HG03139 (cell line): ENCODE results near the gene STAT3.
"Not testable (repeated sequence)": the region's sequence is repeated elsewhere in the genome, so short reads cannot be mapped to it uniquely, and the experiment has no call there.

Source experiments
- ATAC-seq: cut with Tn5 transposase; IDR thresholded peaks from one replicate; pipeline ENCODE4 v1.9.1; 2021; ENCODE audit not compliant: unreplicated experiment

STAT3 gene

DNA sequence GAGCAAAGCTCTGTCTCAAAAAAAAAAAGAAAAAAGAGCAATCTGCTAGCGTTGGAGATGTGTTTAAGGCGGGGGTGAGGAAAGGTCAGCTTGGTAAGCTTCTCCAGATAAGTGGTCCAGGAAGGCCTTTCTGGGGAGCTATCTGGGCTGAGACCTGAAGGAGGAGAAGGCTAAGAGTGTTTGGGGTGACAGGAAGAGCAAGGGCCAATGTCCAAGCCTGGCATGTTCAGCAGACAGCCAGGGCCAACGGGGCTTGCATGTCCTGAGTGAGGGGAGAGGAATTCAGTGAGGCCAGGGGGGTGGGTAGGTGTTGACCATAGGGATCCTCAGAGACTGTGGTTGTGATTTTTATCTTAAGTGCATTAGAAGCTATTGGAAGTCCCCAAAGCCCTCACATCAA is 84.5 kb downstream of the STAT3 start:
- ATAC-seq: no peak

DNA sequence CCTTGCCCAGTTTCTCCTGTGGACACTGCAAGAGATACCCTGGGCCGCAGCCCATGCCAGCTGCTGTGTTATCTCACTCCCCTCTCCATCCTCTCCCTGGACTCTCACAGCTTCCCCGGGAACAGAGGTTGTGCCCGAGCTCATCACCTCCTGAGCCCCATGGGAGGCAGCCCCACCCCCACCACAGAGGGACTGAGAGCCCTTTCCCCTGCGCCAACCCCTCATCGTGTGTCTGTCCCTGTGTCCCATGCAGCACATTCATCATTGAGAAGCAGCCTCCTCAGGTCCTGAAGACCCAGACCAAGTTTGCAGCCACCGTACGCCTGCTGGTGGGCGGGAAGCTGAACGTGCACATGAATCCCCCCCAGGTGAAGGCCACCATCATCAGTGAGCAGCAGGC is 87.2 kb downstream of the STAT3 start:
- no peak for ATAC-seq

DNA sequence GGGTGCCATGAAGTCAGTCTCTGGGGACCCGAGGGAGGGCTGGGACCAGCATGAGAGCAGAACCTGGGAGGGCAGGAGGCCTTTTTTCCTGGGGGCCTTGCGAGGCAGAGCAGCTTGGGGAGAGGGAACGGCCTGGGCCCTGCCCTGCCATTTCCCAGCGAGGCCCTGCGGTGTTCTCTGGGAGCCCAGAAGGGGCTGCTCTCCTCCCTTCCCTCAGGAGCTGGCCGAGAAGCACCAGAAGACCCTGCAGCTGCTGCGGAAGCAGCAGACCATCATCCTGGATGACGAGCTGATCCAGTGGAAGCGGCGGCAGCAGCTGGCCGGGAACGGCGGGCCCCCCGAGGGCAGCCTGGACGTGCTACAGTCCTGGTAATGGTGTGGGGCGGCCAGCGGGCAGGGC is 88.3 kb downstream of the STAT3 start:
- not testable (repeated sequence) for ATAC-seq

DNA sequence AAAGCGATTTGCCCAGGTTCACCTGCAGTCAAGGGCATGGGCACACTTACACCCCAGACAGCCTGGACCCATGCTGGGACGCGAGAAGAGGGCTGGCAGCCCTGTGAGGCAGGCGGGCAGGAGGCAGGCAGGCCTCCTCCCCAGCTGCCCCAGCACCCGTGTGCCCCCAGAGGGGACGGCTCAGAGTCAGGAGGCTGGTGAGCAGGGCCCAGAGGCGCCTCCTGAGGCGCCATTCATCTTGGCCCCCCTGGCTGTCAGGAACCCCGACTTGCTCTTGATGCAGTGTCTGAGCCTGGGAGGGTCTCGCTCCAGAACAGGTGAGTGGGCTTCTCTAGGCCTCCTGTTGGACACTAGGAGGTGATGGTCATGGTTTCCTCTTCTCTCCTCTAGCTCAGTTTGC is 88.9 kb downstream of the STAT3 start:
- not testable (repeated sequence) for ATAC-seq

DNA sequence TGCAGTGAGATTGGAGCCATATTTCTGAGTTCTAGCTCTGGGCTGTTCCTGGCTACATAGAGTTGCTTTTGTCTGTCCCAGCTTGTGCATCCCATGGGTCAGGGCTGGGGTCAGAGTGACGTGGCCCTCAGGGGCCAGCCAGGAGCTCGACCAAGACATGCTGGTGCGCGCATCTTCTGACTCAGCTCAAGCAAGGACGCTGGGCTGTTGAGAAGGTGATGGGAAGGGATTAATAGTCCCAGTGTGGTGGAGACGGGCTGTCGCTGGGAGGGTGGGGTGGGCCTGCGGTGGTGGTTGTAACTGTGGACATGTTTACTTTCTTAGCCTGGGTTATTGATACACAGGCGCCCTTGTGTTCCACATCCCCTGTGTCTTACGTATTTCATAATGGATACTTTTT is 90.5 kb downstream of the STAT3 start:
- not testable (repeated sequence) for ATAC-seq

DNA sequence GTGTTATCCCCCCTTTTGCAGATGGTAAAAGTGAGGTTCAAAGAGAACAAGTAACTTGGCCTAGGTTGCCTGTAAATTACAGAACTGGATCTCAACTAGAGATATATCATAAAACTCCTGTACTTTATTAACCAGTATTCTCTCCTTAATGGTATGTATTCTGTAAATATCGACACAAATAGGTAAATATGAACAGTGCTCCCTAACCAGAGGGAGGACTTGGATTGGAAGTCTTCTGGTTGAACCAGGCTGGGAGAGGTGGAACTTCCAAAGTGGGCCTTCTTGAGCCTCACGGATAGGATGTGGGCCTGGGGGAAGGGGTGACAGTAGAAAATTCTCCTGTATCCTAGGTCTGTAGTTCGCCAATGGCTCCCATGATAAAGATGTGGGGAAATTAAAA is 92.2 kb downstream of the STAT3 start:
- no peak for ATAC-seq

DNA sequence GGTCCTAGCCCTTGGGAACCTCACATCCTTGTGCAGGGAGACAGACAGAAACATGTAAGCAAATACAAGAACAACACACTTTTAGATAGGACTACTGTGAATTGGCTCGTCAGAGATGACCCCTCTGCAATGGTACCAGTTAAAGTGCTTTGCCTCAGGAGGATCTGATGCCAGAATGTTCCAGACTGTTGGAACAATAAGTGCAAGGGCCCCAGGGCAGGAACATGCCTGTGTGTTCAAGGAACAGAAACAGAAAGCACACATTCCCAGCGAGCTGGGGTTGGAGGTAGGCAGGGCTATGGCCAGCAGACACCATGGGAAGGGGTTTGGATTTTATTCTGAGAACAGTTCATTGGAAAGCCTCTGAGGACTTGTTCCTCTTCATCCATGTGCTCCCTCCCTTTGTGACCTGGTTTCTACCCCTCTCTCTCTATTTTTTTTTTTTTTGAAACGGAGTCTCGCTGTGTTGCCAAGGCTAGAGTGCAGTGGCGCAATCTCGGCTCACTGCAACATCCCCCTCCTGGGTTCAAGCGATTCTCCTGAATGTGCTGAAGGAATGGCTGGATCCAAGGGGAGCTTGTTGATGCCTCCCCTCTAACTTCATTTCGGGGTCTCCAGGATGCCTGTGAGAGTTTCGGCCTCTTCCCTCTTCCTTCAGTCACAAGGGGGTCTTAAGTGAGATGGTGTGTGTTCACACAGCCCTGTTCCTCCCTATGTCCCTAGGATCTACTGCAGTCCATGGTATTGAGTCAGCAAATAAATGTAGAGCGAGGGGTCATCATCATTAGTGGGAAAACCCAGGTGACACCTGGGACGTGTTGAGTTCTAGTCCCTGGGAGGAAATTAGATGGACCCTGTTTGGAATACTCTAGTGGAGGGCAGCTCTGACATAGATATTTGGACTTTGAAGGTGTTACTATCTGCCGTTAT is 93.5 kb downstream of the STAT3 start:
- no peak for ATAC-seq

DNA sequence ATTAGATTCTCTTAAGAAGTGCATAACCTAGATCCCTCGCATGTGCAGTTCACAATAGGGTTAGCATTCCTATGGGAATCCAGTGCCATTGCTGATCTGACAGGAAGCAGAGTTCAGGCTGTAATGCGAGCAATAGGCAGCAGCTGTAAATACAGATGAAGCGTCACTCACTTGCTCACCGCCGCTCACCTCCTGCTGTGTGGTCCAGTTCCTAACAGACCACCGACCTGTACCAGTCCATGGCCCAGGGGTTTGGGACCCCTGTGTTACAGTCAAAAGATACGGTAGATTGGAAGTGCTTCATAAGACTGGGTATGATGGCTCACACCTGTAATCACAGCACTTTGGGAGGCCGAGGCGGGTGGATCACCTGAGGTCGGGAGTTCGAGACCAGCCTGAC is 97.1 kb downstream of the STAT3 start:
- no peak for ATAC-seq

DNA sequence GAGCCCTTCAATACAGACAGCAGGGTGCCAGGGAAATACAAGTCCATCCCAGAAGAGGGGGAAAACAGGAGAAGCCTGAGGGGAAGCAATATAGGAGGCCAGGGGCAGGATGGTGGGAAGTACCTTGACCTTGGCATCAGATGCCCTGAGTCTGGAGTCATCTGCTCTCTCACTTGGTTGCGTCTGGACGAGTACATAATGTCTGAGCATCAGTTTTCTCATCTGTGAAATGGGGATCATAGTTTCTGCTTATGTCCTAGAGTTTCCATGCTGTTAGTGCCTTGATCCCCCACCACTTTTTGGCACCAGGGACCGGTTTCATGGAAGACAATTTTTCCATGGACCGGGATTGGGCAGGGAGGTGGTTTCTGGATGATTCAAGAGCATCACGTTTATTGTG is 97.7 kb downstream of the STAT3 start:
- no peak for ATAC-seq

DNA sequence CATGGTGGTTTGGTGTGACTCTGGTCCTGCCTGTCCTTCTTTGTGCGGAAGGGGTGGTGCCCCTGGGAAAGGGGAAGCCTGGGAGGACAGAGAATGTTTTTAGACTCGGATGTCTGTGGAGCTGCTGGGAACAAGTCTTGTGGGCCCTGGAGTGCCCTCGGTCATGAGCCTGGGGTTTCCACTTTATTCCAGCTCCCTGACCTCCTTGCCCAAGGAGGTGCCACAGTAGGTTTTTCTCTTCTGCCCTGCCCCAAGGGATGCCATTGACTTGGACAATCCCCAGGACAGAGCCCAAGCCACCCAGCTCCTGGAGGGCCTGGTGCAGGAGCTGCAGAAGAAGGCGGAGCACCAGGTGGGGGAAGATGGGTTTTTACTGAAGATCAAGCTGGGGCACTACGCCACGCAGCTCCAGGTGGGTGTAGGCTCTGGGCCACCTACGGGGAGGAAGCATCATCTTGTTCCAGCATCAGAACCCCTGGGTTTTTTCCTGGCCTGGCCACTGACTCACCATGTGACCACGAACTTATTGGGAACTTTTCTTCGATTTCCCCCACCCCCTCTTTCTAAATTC is 98.5 kb downstream of the STAT3 start:
- ATAC-seq: no peak

DNA sequence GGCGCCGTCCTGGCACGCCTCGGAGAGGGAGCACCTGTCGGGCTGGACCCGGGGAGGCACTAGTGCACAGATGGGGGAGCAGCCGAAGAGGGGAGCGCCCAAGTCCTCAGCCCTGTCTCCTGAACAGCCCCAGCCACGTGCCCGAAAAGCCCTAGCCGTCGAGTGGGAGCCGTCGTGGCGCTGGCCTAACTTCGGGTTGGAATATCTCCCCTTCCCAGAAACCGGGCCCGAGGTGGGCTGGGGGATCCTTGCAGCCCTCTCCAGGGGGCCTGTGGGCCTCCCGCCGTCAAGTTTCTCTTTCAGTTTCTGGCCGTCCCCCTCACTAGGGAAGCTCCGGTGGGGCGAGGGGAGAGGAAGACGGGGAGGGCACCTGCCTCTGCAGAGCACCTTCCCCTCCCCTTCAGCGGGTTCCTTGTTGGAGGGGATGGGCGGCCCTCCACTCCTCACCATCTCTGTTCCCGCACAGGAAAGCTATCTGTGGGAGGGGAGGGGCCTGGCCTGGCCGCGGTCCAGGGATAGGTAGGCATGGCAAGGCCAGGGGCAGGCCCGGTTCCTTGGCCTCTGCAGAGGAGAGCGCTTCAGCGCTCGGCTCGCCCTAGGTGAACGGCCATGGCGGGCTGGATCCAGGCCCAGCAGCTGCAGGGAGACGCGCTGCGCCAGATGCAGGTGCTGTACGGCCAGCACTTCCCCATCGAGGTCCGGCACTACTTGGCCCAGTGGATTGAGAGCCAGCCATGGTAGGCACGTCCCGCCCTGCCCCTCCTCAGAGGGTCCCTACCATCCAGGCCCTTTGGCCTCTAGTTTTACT is 99.2 kb downstream of the STAT3 start:
- ATAC-seq: peak; percentile 17

DNA sequence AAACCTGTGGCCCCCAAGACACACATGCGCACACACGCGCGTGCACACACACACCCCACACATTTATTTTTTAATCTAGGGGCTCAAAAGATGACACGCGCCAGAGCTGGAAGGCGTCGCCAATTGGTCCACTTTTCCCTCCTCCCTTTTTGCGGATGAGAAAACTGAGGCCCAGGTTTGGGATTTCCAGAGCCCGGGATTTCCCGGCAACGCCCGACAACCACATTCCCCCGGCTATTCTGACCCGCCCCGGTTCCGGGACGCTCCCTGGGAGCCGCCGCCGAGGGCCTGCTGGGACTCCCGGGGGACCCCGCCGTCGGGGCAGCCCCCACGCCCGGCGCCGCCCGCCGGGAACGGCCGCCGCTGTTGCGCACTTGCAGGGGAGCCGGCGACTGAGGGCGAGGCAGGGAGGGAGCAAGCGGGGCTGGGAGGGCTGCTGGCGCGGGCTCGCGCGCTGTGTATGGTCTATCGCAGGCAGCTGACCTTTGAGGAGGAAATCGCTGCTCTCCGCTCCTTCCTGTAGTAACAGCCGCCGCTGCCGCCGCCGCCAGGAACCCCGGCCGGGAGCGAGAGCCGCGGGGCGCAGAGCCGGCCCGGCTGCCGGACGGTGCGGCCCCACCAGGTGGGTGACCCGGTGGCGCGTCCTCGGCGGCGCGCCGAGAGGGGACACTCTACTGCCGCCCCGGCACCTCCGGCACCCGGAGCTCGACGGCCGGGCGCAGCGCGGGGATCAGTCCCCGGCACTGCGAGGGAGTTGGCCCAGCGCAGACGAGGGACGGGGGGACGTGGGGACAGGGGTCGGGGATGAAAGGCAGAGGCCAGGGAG is 100.1 kb downstream of the STAT3 start, which contains the start of gene STAT5A:
STAT5A (plus strand) TSS at position 522 of the 826 bp plus-strand sequence. CDS start 914 bp downstream, outside the sequence.
- ATAC-seq: peak; percentile 39

DNA sequence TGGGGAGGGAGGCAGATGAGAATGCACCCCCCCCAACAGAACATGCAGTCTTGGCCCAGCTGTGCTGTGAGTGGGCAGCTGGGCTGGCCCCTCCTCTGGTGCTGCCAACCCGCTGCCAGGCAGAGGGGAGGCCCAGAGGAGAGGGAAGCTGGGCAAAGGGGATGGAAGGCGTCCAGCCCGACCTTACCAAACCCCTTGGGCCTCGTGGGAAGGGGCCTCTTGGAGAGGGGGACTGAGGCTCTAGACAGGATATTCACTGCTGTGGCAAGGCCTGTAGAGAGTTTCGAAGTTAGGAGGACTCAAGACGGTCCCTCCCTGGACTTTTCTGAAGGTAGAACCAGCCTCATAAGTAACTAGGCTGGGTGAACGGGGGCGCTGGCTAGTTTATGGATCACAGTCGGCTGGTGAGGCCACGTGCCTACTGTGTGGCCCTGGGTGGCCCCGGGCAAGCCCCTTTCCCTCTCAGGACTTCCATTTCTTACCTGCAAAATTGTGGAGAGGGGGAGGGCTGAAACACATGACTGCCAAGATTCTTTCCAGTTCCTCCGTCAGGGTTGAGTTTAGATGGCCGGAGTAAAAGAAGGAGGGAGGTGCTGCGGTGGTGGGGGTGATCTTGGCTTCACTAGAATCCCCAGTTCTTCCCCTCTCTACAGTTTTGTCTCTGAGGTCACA is 100.8 kb downstream of the STAT3 start:
- peak; percentile 17 for ATAC-seq

DNA sequence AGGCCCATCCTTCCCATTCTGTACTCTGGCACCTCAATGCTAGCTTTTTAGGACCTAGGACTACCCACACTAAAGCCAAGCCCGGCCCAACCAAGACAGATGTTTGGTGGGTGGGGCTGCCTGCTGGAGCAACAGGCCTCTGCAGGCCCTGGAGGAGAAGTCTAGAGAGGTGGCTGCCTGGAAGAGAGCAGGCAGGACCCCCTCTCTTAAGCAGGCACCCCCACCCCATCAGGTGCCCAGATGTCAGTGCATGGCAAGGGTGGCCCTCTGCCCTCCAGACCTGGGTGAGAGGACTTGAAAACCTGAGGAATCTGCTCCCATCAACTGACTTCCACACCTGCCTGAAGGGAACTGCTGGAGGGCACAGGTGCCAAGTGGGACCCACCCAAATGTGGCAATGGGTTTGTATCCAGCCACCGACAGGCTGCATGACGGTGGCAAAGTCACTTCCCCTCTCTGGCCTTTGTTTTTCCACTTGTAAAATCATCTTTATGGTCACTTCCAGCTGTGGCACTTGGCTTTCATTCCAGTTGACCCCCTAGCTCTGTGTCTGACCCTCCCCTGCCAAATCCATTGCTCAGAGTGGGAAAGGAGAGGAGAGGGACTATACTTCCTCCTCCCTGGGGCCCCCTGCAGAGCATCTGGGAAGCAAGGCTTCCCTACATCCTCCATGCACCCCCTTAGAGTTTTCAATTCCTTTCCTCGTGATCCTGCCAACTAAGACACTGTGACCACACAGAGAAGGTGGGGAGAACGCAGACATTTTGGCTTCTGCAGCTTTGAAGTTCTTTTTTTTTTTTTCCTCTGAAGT is 101.6 kb downstream of the STAT3 start:
- no peak for ATAC-seq

DNA sequence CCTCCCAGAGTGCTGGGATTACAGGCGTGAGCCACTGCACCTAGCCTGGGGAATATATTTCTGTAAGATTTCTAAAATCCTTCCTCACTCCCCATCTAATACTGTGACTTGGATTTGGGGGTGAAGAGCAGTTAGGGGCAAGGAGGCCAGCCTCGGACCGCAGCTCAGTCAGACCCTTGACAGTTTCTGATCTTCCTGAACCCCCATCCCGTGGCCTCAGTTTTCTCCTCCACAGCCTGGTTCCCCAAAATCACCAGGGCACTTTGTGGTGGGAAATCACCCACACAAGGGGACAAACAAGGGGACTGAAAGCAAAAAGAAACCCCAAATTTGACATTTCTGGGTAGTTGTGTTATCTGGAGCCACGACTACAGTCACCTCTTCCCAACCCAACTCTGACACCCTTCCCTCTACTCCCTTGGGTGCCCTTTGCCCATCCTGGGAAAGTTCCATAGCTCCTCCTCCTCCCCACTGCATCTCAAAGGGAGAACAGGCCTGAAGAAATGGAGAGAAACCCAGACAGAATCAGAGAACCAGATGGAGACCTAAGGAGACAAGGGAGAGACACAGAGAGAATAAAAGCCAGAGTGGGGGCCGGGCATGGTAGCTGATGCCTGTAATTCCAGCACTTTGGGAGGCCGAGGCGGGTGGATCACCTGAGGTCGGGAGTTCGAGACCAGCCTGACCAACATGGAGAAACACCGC is 102.7 kb downstream of the STAT3 start:
- ATAC-seq: no peak

DNA sequence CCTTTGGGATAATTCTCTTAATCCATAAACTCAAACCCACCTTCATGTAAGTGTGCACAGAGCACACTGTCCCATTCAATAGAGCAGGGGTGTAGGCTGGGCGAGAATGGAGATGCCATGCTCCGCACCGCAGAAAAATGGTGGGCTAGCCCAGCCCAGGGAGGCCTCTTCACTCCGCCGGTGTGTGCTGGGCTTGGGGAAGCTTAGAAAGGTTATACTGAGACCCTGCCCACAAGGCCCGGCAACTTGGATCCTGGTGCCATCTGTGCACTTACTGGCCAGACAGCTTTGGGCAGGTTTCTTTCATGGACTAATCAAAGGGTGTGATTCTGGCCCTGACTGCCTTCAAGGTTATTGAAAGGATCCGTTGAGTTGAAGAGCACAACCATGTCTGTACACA is 103.7 kb downstream of the STAT3 start:
- no peak for ATAC-seq

DNA sequence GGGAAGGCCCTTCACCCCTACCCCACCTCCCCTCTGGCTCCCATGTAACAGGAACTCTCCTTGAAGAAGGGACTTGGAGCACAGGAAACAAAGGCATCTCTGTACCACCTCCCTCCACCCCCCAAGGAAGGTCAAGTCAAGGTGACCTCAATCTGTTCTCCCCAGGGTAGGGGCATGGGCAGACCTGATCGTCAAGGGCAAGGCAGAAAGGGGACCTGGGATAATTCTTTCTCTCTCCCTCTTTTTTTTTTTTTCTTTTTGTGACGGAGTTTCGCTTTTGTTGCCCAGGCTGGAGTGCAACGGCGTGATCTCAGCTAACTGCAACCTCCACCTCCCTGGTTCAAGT is 104.2 kb downstream of the STAT3 start:
- no peak for ATAC-seq

DNA sequence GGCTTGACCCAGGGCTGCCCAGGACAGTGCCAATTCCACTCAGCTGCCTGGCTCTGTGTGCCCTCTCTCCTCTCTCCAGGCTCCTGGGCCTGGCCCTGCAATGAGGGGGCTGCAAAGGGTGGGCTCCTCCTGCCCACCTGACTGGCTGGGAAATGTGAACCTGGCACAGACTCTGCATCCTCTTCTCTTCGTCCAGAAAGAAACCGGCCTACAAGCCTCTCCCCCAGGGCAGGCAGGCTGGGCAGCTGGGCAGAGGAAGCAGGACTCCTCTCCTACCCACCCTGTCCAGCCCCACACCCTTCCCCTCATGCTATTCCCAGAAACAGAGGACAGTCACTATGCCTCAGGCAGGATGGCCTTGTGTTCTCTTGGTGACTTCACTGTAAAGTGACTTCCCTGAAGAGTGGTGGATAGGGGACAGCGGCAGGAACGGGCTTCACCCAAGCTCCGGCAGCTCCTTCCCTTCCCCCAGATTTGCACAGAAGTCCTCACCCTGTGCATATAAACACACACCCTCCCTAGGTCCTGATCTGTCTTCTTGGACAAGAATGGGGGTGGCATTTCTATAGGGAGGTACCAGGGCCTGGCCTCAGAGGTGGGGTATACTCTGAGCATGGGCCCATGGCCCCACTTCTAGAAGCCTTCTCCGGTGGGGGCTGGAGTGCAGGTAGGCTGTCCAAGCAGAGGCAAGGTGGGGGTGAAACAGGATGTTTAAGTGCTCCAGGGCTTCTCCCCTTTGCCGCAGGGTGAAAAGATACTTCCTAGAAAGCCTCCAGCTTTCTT is 104.8 kb downstream of the STAT3 start:
- no peak for ATAC-seq
